AG10803 (cell line): Measurements from ENCODE around the gene SRR.

Experiments
- DNase-seq: peaks from one replicate; pipeline ENCODE4 v3.0.0; 2010; ENCODE audit warnings: low read depth
- H3K4me3 ChIP-seq: 2 replicates; pipeline ENCODE4 v1.5.1; 2011; ENCODE audit warnings: mild to moderate bottlenecking, low read length, control low read depth
- TF ChIP-seq, protein P1 (sequence below): conservative IDR thresholded peaks from 2 replicates; pipeline ENCODE4 v1.5.1; 2011; ENCODE audit warnings: mild to moderate bottlenecking, low read length, control low read depth, inconsistent platforms

SRR gene

DNA sequence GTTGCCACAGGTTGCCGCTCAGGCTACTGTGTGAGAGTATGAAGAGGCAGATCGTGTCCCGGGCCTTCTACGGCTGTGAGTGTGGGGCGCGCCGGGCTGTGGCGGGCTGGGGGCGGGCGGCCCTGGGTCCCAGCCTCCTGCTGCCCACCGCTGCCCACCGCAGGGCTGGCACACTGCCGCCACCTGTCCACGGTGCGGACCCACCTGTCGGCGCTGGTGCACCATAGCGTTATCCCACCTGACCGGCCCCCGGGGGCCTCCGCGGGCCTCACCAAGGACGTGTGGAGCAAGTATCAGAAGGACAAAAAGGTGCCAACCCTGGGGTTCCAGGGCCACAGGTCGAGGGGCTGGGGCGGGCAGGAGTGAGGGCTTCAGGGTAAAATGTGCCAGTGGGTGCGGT lies 68.4 kb downstream of the SRR start:
- no peak overlapping the region for H3K4me3 ChIP-seq
- no peak for DNase-seq
- TF ChIP-seq, protein P1, sequence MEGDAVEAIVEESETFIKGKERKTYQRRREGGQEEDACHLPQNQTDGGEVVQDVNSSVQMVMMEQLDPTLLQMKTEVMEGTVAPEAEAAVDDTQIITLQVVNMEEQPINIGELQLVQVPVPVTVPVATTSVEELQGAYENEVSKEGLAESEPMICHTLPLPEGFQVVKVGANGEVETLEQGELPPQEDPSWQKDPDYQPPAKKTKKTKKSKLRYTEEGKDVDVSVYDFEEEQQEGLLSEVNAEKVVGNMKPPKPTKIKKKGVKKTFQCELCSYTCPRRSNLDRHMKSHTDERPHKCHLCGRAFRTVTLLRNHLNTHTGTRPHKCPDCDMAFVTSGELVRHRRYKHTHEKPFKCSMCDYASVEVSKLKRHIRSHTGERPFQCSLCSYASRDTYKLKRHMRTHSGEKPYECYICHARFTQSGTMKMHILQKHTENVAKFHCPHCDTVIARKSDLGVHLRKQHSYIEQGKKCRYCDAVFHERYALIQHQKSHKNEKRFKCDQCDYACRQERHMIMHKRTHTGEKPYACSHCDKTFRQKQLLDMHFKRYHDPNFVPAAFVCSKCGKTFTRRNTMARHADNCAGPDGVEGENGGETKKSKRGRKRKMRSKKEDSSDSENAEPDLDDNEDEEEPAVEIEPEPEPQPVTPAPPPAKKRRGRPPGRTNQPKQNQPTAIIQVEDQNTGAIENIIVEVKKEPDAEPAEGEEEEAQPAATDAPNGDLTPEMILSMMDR, result no peak

DNA sequence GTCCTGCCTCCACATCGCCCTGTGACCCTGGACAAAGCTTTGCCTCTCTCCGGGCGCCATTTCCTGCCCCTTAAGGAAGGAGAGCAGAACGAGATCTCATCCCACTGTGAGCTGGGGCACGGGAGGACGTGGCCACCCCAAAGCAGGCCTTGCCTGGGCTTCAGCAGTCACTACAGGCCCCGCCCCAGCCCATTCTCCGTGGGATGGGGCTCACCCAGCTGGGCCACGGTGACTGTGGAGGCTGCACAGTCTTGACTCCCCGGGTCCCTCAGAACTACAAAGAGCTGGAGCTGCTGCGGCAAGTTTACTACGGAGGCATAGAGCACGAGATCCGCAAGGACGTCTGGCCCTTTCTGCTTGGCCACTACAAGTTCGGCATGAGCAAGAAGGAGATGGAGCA lies 68.9 kb downstream of the SRR start:
- TF ChIP-seq, protein P1, result no peak

DNA sequence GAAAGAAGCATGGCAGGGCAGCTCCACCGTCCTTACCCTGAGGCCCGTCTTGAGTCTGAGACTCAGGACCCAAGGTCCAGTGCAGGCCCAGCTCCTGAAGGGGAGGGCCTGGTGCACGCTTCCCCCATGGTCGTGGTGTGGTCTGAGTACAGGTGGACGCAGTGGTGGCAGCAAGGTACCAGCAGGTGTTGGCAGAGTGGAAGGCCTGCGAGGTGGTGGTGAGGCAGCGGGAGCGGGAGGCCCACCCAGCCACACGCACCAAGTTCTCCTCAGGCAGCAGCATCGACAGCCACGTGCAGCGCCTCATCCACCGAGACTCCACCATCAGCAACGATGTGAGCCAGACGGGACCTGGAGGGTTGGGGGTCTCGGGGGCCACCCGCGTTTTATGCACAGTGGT lies 69.4 kb downstream of the SRR start:
- DNase-seq, result no peak
- TF ChIP-seq, protein P1, result no peak
- no peak overlapping the region for H3K4me3 ChIP-seq

More for the DNA sequence above, 68.9 kb downstream of the SRR start:
- no peak for DNase-seq
- no peak overlapping the region for H3K4me3 ChIP-seq
